ENCODE measurements around the gene DISC1.

- TF ChIP-seq CTCF (IDR thresholded peaks at IDR 0.05) (peak; percentile 15; the same call in 1 of the 2 replicates), TCF7L2 (IDR thresholded peaks at IDR 0.05; ENCODE audit: low read depth, low read length) (no peak), POLR2AphosphoS5 (IDR thresholded peaks at IDR 0.05; ENCODE audit: low read depth, low read length) (no peak), SIN3A (IDR thresholded peaks at IDR 0.05; ENCODE audit: borderline replicate concordance, insufficient read depth, low read depth, low read length) (no peak)
Observed at GRCh38 chr1:231604276-231604621, 22.3 kb upstream of the DISC1 start.
